NCI-H146 treated with DMSO at 0.1 percent for 48 hours (cell line): Measurements from ENCODE around the gene PLA2G4B.

Experiments used
- DNase-seq: peaks from one replicate; lab custom pipeline; 2025; ENCODE audit not compliant: unreplicated experiment; lab: John Stamatoyannopoulos, UW

Gene PLA2G4B

GRCh38 chr15:41809121-41809520 lies 29.5 kb upstream of the PLA2G4B start:
- DNase-seq = no peak

DNA sequence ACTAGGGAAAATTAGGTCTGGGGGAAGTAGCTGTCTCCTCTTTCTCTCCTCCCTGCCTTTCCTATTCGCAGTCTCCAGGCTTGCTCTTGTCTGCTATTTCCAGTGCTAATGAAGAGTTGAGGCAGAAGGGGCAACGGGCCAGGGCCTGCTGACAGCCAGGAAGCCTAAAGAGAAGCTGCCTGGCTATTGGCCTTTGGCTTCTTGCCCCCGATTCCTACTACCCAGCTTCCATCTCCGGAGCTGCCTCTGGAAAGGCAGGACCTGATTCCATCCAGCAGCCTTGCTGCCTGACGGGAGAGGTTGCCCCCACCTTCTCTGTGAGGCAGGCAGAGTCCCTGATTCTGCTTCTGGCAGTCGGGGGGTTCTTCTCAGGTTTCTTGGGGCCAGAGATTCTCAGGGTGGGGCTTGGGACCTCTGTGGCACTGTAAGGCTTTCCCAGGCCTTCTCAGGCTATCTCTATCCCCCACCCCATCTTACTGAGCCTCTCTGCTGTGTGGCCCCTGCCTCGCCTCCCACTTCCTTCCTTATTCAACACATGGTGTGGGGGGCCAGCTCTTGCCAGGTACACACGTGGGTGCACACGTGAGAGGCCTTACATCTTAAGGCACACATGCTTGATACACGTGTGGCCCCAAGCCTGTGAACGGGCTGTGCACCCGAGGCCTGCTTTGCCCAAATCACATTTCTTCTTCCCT lies 29.0 kb upstream of the PLA2G4B start:
- DNase-seq = no peak

DNA sequence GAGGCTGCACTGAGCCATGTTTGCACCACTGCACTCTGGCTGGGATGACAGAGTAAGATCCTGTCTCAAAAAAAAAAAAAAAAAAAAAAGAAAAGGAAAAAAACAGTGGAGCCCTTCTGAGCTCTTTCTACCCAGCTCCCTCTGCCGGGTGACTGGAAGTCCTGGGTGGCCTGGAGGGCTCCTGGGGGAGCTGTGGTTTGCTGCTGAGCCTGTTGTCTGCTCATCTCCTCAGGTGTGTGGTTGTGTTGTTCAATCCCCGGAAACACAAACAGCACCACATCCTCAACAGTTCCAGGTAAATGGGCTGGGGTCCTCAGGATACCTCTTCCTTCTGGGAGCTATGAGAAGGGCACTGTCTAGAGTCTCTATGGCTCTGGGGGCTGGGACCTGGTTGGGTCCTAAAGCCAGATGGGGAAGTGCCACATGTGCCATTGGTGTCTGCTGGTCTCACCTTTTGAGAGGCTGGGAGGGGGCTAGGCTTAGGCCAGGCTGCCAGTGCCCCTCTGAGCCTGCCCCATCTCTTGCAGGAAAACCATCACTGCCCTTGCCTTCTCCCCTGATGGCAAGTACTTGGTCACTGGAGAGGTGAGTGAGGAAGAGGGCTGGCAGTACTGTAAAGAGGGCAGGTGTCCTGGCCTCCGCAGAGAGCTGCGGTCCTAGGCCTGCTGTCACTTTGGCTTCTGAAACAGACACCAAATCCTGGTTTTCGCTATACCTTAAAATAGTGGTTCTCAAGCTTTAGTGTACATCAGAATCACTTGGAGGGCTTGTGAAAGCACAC lies 27.8 kb upstream of the PLA2G4B start:
- DNase-seq = no peak

DNA sequence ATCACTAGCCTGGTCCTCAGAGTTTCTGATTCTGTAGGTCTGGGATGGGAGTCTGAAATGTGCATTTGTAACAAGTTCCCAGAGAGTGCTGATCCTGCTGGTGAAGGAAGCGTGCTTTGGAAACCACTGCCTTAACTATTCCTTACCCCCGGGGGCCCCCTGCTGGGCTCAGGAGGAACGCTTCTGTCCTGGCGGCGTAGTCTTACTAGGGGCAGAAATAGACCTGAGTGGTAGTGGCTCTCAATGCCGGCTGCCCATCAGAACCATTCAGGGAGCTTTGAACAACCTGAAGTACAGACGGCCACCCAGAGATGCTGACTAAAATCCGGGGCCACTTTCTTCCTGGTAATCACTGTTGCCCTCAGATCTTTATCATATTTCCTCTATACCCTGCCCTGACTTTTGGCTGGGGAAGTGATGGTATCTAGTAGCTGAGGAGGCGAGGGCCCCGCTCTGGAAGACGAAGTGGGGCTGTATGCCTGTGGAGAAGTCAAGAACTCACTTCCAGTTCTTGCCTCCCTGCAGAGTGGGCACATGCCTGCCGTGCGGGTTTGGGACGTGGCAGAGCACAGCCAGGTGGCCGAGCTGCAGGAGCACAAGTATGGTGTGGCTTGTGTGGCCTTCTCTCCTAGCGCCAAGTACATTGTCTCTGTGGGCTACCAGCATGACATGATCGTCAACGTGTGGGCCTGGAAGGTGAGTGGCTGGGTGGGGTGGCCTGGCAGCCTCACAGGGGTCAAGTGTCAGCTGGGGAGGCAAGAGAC lies 27.0 kb upstream of the PLA2G4B start:
- DNase-seq = peak; percentile 0

- no peak for DNase-seq
Measured at GRCh38 chr15:41812820-41813375, 25.7 kb upstream of the PLA2G4B start.

- no peak for DNase-seq
Measured at GRCh38 chr15:41813426-41813825, 25.2 kb upstream of the PLA2G4B start.

DNA sequence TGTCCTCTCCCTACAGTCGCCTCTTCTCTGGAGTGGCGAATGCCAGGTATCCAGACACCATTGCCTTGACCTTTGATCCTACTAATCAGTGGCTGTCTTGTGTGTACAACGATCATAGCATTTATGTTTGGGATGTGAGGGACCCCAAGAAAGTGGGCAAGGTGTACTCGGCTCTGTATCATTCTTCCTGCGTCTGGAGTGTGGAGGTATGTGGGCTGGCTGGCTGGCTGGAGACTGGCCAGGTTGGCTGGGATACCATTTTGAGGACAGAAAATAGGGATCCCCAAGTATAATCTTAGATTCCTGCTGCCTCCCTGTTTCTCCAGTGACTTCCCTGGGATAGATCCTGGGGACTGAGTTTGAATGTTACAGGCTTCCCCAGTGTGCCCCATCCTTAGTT lies 24.1 kb upstream of the PLA2G4B start:
- DNase-seq = no peak

DNA sequence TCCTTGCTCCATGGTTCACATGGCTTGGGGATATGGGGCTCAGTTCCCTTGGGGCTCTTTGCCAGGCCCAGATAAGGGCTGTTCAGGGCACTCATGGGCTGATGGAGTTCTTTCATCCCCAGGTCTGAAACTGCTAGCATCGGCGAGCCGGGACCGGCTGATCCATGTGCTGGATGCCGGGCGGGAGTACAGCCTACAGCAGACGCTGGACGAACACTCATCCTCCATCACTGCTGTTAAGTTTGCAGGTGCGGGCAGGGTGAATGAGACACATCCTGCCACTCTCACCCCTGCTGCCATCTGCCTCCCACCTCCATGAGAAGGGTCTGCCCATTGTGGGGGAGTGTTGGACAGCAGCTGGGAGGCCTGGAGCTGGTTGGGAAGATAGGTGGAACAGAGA lies 21.9 kb upstream of the PLA2G4B start:
- DNase-seq = no peak

DNA sequence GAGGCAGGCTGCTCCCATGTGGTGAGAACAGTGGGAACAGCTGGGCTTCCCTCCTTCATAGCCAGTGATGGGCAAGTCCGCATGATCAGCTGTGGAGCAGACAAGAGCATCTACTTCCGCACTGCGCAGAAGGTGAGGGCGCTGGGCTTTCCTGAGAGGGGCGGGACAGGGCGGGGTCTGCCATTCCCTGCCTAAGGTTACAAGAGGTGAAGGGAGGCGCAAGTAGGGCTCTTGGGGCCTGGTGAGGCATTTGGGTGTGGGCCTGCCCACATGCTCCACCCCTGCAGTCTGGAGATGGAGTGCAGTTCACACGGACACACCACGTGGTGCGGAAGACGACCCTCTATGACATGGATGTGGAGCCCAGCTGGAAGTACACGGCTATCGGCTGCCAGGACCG lies 21.3 kb upstream of the PLA2G4B start:
- DNase-seq = no peak

GRCh38 chr15:41817781-41818180 lies 20.9 kb upstream of the PLA2G4B start:
- DNase-seq = no peak

GRCh38 chr15:41819455-41820050 lies 19.1 kb upstream of the PLA2G4B start:
- DNase-seq = no peak

DNA sequence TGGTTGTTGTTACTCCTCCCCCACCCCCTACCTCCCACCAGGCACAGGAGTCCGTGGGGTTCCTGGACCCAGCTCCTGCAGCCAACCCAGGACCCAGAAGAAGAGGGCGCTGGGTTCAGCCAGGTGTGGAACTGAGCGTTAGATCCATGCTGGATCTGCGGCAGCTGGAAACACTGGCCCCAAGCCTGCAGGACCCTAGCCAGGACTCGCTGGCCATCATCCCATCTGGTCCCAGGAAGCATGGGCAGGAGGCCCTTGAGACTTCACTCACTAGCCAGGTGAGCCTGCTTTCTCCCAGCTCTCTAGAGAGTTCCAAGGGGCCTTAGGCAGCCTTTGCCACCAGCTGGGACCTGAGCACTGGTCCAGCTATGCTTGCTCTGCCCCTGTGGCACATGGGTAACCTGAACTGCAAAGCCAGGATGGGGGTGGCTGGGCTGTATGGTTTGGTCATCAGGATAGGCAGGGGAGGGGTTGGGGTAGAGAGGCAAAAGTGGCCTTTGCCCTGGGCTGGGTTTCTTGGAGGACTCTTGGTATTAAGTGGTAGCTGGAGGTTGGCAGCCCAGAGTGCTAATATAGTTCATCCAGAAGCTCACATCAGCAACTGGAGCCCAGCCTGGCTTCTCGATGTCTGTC lies 17.7 kb upstream of the PLA2G4B start:
- DNase-seq = no peak

DNA sequence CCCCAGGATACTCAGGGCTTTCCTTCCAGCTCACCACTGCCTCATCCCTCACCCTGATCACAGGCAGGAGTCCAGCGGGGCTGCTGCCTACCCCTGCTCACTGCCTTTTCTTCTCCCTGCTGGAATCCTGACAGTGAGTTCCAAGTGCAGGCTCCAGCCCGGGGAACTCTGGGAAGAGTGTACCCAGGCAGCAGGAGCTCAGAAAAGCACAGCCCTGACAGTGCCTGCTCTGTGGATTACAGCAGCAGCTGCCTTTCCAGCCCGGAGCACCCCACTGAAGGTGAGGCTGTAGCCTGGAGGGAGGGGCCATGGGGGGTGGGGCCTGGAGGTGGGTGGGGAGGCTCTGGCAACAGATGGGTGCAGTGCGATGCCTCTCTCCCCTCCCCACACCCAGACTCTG lies 16.8 kb upstream of the PLA2G4B start:
- DNase-seq = no peak

- DNase-seq = no peak
Measured at GRCh38 chr15:41822471-41822870, 16.2 kb upstream of the PLA2G4B start.

DNA sequence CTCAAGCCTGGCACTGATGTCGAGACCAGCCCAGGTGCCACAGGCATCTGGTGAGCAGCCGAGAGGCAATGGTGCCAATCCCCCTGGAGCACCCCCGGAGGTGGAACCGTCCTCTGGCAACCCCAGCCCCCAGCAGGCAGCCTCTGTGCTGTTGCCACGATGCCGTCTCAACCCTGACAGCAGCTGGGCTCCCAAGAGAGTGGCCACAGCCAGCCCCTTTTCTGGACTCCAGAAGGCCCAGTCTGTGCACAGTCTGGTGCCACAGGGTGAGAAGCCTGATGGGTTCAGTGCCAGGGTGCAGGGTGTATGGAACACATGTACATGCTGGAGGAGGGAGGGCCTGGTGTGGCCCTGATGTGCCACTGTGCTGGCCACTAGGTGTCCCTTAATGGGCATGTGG lies 15.7 kb upstream of the PLA2G4B start:
- DNase-seq = no peak

DNA sequence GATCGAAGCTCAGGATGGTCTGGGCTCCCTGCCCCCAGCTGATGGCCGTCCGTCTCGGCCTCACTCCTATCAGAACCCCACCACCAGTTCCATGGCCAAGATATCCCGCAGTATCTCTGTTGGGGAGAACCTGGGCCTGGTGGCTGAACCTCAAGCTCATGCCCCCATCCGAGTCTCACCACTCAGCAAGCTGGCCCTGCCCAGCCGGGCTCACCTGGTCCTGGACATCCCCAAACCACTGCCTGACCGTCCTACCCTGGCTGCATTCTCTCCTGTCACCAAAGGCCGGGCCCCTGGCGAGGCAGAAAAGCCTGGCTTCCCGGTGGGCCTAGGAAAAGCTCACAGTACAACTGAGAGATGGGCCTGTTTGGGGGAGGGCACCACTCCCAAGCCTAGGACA lies 15.1 kb upstream of the PLA2G4B start:
- DNase-seq = no peak

GRCh38 chr15:41824062-41824745 lies 14.4 kb upstream of the PLA2G4B start:
- no peak for DNase-seq

- no peak for DNase-seq
Measured at GRCh38 chr15:41825145-41825544, 13.5 kb upstream of the PLA2G4B start.

GRCh38 chr15:41825572-41826535 lies 12.8 kb upstream of the PLA2G4B start:
- DNase-seq = no peak
